ENCODE data around the gene ZGPAT.

Gene ZGPAT

DNA sequence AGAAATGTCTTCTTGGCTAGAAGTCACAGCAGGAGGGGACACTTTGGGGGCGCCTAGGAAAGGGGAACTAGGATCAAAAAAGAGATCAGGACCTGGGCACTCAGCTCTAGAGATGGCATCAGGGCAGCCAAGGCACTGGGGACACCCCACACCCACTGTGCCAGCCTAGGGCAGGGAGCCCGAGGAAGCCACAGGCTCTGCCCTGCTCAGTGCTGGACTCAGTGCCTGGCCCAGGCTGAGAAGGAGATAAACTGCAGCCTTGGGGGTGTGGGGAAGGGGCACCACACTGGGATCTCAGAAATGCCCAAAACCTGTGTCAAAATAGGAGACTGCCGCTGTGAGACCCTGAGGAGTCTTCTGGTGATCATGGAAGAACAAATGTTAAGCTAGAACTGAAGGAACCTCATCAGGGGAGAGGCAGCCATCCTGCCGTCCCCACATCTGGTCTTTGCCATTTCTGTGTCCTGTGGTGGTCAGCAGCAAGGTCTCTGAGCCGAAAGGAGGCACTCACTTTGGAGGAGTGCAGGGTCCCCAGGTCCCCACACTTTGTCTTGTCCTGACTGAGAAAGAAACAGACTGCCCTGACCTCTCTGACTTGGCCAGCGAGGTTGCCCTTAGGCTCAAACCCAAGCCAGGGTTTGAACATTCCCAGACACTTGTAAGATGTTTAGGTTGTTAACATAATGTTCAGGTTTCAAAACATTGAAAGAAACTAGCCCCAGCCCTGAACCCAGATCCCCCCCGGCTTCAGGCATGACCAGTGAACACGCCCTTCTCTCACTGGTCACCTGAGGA is 2.4 kb upstream of the ZGPAT start:
- Histone ChIP-seq H3K9me2 (replicated peaks; ENCODE audit: low read depth, low read length) (no peaks in the 10 kb centered on the region), H2AFZ (ENCODE audit: low read length) (no peak overlapping the region), H3K4me2 (ENCODE audit: low read depth, low read length, poor library complexity, severe bottlenecking) (peak overlapping the region; percentile 90), H3K36me3 (ENCODE audit: insufficient read depth, low read length) (peaks cover 13% of the 10 kb centered on the region; the same call in 1 of the 2 replicates), H3K4me1 (ENCODE audit: insufficient read depth, low read length, poor library complexity, severe bottlenecking) (peaks cover 22% of the 10 kb centered on the region), H3K9ac (ENCODE audit: low read depth, low read length, poor library complexity, severe bottlenecking) (no peak overlapping the region), H3K9me3 (ENCODE audit: insufficient read depth, low read depth, low read length) (no peaks in the 10 kb centered on the region), H3F3A (ENCODE audit: low read depth) (no peaks in the 10 kb centered on the region), H4K20me1 (ENCODE audit: insufficient read depth, low read length, poor library complexity, severe bottlenecking) (peaks cover 33% of the 10 kb centered on the region), H3K27me3 (ENCODE audit: insufficient read depth, low read length, poor library complexity, severe bottlenecking) (peaks cover 4% of the 10 kb centered on the region), H3K4me3 (ENCODE audit: low read length, poor library complexity, severe bottlenecking) (no peak overlapping the region), H3K79me2 (ENCODE audit: insufficient read depth, low read length) (peaks cover 62% of the 10 kb centered on the region)
- no peak for TF ChIP-seq EZH2phosphoT487 (IDR thresholded peaks at IDR 0.05; ENCODE audit: borderline replicate concordance)
- no peak for TF ChIP-seq CTCF (conservative IDR thresholded peaks at IDR 0.05; ENCODE audit: low read length)

- Histone ChIP-seq H2AFZ (ENCODE audit: low read length) (no peak overlapping the region), H3K27me3 (ENCODE audit: insufficient read depth, low read length, poor library complexity, severe bottlenecking) (peaks cover 4% of the 10 kb centered on the region), H3K9ac (ENCODE audit: low read depth, low read length, poor library complexity, severe bottlenecking) (peak overlapping the region; percentile 93), H3K9me3 (ENCODE audit: insufficient read depth, low read depth, low read length) (no peaks in the 10 kb centered on the region), H4K20me1 (ENCODE audit: insufficient read depth, low read length, poor library complexity, severe bottlenecking) (peaks cover 33% of the 10 kb centered on the region), H3K9me2 (replicated peaks; ENCODE audit: low read depth, low read length) (no peaks in the 10 kb centered on the region), H3K4me3 (ENCODE audit: low read length, poor library complexity, severe bottlenecking) (peak overlapping the region; percentile 96), H3K79me2 (ENCODE audit: insufficient read depth, low read length) (peaks cover 69% of the 10 kb centered on the region), H3F3A (ENCODE audit: low read depth) (no peaks in the 10 kb centered on the region), H3K4me1 (ENCODE audit: insufficient read depth, low read length, poor library complexity, severe bottlenecking) (peaks cover 29% of the 10 kb centered on the region), H3K36me3 (ENCODE audit: insufficient read depth, low read length) (peaks cover 14% of the 10 kb centered on the region; the same call in 1 of the 2 replicates), H3K4me2 (ENCODE audit: low read depth, low read length, poor library complexity, severe bottlenecking) (peak overlapping the region; percentile 90)
- TF ChIP-seq CTCF (conservative IDR thresholded peaks at IDR 0.05; ENCODE audit: low read length), result no peak
Measured at GRCh38 chr20:63706027-63706695, 1.7 kb upstream of the ZGPAT start.

GRCh38 chr20:63706852-63707557 is 834 bp upstream of the ZGPAT start:
- peaks cover 32% of the 10 kb centered on the region for H3K4me1 ChIP-seq (ENCODE audit: insufficient read depth, low read length, poor library complexity, severe bottlenecking)
- H3K27me3 ChIP-seq (ENCODE audit: insufficient read depth, low read length, poor library complexity, severe bottlenecking), result peaks cover 4% of the 10 kb centered on the region
- H3K9ac ChIP-seq (ENCODE audit: low read depth, low read length, poor library complexity, severe bottlenecking), result peak overlapping the region; percentile 93
- H4K20me1 ChIP-seq (ENCODE audit: insufficient read depth, low read length, poor library complexity, severe bottlenecking), result peaks cover 33% of the 10 kb centered on the region
- no peaks in the 10 kb centered on the region for H3F3A ChIP-seq (ENCODE audit: low read depth)
- peak overlapping the region; percentile 90 for H3K4me2 ChIP-seq (ENCODE audit: low read depth, low read length, poor library complexity, severe bottlenecking)
- H3K9me2 ChIP-seq (replicated peaks; ENCODE audit: low read depth, low read length), result no peaks in the 10 kb centered on the region
- H2AFZ ChIP-seq (ENCODE audit: low read length), result 0 out of 2 replicates have a peak overlapping the region, but pooled peaks have one; percentile 41
- H3K4me3 ChIP-seq (ENCODE audit: low read length, poor library complexity, severe bottlenecking), result peak overlapping the region; percentile 96
- no peaks in the 10 kb centered on the region for H3K9me3 ChIP-seq (ENCODE audit: insufficient read depth, low read depth, low read length)
- TF ChIP-seq EZH2phosphoT487 (IDR thresholded peaks at IDR 0.05; ENCODE audit: borderline replicate concordance) (no peak), CTCF (conservative IDR thresholded peaks at IDR 0.05; ENCODE audit: low read length) (peak; percentile 83)
- H3K79me2 ChIP-seq (ENCODE audit: insufficient read depth, low read length), result peaks cover 77% of the 10 kb centered on the region
- peaks cover 20% of the 10 kb centered on the region; the same call in 1 of the 2 replicates for H3K36me3 ChIP-seq (ENCODE audit: insufficient read depth, low read length)
